Limb (tissue), 2 donors: ENCODE measurements around the gene SLC41A3.
"Not testable (repeated sequence)": the region's sequence is repeated elsewhere in the genome, so short reads cannot be mapped to it uniquely, and the experiment has no call there.

Experiments
- DNase-seq, 2 donors: peaks; one replicate each; pipeline ENCODE4 v3.0.0-alpha.2; 2016; ENCODE audit errors: extremely low spot score in 2 of 2

SLC41A3 gene

DNA sequence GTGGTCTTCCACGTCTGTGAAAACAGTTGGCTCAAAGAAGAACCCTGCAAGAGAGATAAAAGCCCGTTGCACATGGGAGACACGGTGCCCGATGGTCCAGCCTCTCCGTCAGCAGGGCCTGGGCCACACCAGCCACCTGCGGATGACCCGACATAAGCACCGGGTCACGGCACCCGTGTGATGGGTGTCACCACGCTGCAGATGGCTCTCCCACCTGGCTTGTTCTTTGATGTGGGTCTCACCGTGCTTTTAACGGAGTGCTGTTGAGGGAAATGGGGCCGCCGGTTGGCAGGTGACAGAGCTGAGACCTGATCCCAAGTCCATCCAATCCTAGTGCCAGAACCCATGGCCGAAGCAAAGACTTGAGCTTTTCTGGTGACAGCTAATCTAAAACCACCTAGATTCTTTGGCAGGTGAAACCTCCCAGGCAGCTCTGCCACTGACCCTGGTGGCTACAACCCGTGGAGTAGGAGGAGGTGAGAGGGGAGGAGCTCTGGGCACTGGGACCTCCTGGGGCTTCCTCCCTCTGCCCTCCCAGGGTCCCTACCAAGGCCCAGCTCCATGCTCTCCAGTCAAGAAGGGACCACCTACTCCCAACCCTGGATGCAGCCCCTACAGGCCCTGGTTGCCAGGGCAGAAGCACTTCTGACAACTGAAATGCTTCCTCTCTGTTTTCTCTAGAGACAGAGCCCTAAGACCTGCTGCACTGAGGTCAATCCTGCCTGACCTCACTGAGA, 23.4 kb upstream of the SLC41A3 start:
- no peak for DNase-seq

- DNase-seq, result no peak
Measured at GRCh38 chr3:126106336-126107202, 22.6 kb upstream of the SLC41A3 start.

GRCh38 chr3:126105691-126106187, 21.8 kb upstream of the SLC41A3 start:
- no peak for DNase-seq

- no peak for DNase-seq
Measured at GRCh38 chr3:126104742-126105605, 21.1 kb upstream of the SLC41A3 start.

- no peak for DNase-seq
Measured at GRCh38 chr3:126104028-126104635, 20.2 kb upstream of the SLC41A3 start.

DNA sequence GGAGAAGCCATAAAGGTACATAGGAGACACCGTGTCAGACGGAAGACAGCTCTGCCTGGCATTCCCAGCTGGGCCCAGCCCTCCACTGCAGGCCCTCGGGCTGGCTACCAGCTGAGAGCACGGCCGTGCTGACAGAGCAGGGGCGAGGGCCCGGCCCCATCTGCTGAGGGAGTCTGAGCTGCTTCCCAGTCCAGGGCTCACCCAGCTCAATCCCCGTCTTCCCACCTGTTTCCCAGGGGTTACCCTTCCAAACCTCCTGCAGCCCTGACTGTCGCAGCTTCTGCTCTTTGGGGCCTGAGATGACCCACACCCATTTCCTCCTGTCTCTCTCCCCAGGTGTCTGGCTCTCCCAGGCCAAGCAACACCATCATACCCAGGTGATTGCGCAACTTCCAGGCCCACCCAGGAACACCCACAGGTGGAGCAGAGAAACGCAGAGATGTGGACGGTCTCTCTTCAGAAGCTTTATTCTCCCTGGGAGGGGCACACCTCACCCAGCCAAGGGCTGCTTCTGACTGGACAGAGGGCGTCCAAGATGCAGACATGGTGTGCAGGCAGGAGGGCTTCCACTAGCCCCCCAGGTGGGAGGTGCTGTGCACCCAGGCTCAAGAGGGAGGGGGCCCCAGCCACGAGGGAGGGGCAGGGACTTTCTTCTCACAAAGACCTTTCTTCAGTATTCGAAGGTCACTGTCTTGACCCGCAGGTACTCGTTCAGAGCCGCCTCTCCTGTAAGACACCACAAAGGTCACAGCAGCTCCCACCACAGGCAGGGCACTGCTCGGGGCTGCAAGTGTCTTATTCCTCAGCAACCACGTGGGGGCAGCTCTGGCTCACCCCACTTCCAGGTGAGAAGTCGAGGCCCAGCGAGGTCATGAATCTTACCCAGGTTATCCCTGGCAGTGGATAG, 19.4 kb upstream of the SLC41A3 start:
- no peak for DNase-seq

DNA sequence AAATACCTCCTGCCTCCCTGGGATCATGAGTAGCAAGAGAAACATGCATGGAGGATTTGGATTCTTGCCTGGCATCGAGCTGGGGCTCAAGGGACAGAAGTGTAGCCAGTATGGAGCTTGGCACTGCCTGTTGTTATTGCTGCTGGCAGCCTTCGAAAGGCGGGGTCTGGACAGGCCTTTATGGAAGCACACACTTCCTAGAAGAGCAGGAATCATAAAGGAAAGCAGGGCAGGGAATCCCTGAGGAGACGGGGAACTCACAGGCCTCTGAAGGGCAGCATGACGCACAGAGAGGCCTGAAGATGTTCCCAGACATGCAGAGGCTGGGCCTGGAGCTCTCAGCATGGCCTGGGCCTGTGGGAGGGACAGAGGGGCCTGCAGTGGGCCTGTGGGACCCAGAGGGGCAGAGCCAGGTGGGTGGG, 18.6 kb upstream of the SLC41A3 start:
- DNase-seq, result no peak

GRCh38 chr3:126102011-126102410, 18.1 kb upstream of the SLC41A3 start:
- DNase-seq, result no peak

- no peak for DNase-seq
Measured at GRCh38 chr3:126101521-126101982, 17.6 kb upstream of the SLC41A3 start.

- DNase-seq, result no peak
Measured at GRCh38 chr3:126100634-126101301, 16.8 kb upstream of the SLC41A3 start.

- no peak for DNase-seq
Measured at GRCh38 chr3:126100269-126100633, 16.3 kb upstream of the SLC41A3 start.

- DNase-seq, result no peak
Measured at GRCh38 chr3:126098391-126098858, 14.5 kb upstream of the SLC41A3 start.

DNA sequence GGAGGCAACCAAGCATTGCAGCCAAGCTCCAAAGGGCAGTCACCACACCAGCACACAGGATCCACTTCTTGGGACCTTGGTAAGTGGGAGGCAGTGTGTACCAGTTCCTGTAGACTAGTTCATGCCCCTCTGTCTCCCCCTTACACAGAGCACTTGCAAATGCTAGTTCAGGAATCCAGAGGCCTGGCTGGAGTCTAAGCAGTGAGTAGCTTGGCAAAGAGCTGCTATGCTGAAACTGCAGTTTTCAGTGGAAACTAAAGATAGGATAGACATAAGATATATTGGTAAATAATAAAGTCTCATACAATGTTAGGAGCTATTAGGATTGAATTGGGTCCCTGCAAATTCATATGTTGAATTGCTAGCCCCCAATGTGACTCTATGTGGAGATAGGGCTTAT, 13.9 kb upstream of the SLC41A3 start:
- no peak for DNase-seq

DNA sequence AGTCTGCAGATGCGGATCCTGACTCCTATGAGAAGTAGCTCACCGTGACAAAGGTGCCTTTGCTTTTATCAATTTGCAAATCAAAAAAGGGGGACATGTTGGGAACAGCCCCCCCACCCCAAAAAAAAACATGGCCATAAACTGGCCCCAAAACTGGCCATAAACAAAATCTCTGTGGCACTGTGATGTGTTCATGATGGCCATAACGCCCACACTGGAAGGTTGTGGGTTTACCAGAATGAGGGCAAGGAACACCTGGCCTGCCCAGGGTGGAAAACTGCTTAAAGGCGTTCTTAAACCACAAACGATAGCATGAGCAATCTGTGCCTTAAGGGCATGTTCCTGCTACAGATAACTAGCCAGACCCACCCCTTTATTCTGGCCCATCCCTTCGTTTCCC, 12.3 kb upstream of the SLC41A3 start:
- not testable (repeated sequence) for DNase-seq

- DNase-seq, result not testable (repeated sequence)
Measured at GRCh38 chr3:126092128-126092527, 8.2 kb upstream of the SLC41A3 start.

- DNase-seq, result no peak
Measured at GRCh38 chr3:126087552-126088175, 3.7 kb upstream of the SLC41A3 start.

GRCh38 chr3:126085841-126086240, 1.9 kb upstream of the SLC41A3 start:
- no peak for DNase-seq

- no peak for DNase-seq
Measured at GRCh38 chr3:126085276-126085675, 1.4 kb upstream of the SLC41A3 start.

GRCh38 chr3:126084768-126085180, 850 bp upstream of the SLC41A3 start:
- DNase-seq, result no peak
